GM18867 (cell line): Measurements from ENCODE around the gene NRXN3.

Source experiments
- ATAC-seq: cut with Tn5 transposase; IDR thresholded peaks from one replicate; pipeline ENCODE4 v1.9.1; 2021; ENCODE audit warnings: mild to moderate bottlenecking, moderate library complexity; ENCODE audit not compliant: unreplicated experiment

The NRXN3 gene

GRCh38 chr14:79630288-79630960 lies 1460.3 kb downstream of the NRXN3 start:
- no peak for ATAC-seq

GRCh38 chr14:79631276-79631675 lies 1461.1 kb downstream of the NRXN3 start:
- ATAC-seq, result no peak

- no peak for ATAC-seq
Observed at GRCh38 chr14:79638672-79639266, 1468.6 kb downstream of the NRXN3 start.

GRCh38 chr14:79639613-79640012 lies 1469.4 kb downstream of the NRXN3 start:
- no peak for ATAC-seq

GRCh38 chr14:79641371-79641770 lies 1471.2 kb downstream of the NRXN3 start:
- ATAC-seq, result no peak

DNA sequence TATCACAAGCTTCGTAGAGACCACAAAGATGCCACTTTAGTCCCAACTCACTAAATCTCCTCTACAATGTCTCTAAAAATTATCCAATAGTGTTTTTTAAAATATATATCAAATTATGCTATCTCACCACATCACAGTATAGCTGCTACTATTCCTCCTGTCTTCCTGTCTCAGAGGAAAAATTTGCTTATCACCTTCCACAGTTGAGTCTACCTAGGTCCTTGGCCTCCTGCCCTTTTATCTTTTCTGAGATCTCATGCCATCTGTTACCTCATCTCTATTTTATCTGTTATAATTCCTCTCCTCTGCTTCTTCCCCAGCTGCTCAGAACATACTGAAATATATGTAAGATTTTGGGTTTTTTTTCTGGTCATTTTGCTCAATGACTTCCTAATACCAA lies 1473.0 kb downstream of the NRXN3 start:
- no peak for ATAC-seq

GRCh38 chr14:79645753-79646362 lies 1475.7 kb downstream of the NRXN3 start:
- no peak for ATAC-seq

GRCh38 chr14:79649856-79650255 lies 1479.7 kb downstream of the NRXN3 start:
- no peak for ATAC-seq

DNA sequence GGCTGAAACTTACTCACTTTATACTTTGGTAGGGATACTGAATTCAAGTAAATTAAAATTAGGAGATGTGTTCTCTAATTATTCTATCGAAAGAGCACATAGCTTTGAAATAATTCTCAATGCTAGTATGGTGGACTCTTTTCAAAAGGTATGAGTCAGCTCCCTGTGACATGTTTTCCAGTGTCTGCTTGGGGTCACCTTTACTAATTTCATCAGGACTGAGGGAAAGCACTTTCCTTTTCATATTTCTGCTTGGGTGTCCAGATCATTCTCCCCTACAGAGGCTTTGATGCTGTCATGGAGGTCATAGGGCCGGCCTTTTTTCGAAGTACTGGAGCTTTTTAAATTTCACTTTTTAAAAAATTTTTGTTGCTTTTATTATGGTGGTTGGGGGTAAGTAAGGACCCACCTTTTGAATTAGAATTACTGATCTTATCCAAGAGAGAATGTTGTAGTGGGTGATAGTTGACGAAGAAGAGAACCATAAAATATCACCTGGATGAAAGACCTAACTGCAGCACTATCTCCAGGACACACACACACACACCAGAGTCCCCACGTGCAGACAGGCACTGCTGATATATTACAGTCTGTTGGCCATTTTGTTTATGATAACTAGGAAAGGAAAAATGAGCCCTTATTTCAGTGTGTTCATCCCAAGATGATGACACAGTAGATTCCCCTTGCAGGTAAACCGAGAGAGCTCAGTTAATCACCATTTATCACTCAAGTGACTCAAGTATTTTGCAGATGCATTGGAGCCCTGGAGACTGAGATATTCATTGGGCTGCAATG lies 1482.5 kb downstream of the NRXN3 start:
- no peak for ATAC-seq

DNA sequence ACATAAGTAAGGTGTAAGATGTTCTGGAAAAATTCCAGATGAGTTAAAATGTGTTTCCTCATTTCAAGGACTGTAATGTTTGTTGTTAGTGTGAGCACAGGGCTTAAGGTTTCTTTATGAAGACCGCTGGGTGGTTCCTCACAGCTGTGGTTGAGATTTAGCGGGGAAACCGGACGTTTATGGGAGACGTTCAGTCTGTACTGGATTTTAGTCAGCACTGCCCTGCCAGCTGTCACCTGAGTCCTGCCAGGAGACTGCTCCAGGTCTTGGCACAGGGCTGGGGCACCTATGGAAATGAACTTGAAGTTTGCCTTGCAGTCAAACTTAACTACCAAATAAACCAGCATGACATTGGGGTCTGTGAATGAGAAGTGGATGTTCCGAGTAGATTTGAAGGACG lies 1485.9 kb downstream of the NRXN3 start:
- no peak for ATAC-seq

DNA sequence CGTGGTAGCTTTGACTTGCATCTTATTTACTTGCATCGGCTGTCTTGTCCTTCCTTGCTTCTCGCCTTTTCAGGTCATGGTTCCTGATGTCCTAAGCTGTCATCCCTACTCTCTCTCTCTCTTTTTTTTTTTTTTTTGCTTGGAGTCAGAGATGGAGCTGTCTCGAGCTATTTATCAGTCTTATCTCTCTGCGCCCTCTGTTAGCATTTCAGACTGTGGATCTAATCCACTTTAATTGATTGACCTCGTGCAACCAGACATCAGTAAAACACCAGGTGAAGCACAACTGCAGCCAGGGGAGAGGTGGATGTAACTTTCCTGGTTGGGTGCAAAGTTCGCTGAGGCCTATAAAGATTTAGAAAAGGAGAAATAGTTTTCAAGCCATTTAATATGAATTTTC lies 1486.3 kb downstream of the NRXN3 start:
- no peak for ATAC-seq

DNA sequence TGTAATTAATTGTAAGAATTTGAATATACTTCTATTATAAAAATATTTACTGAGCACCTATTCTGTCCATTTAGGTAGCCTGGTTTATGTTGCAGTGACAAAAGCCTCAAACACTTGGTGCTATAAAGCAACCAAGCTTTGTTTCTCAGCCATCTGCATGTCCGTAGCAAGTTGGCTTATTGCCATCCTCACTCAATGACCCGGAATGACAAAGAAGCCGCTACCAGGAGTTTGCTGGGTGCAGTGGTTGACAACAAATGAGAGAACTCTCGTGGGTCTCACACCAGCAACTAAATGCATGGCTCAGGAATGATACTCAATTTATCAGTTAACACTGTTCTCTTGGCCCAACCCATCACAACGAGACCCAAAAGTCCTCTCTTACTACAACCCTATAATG lies 1488.0 kb downstream of the NRXN3 start:
- ATAC-seq, result no peak

GRCh38 chr14:79658769-79659168 lies 1488.6 kb downstream of the NRXN3 start:
- ATAC-seq, result no peak

GRCh38 chr14:79660053-79660939 lies 1490.1 kb downstream of the NRXN3 start:
- ATAC-seq, result no peak

- ATAC-seq, result no peak
Observed at GRCh38 chr14:79661752-79662151, 1491.6 kb downstream of the NRXN3 start.

DNA sequence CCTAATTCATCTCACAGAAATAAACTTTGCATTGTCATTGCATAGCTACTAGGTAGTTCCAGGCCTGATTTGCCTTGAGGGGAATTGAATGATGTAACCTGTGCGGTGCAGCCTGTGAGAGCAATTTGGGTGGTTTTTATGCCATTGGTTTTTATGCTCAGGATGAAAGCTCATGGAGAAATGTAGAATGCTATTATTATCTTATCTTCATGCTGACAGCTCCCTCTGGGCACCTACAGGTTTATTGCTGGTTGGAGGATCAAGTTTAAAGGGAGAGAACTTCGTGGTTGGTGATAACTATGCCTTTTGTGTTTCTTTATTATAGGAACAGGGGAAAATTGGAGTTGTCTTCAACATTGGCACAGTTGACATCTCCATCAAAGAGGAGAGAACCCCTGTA lies 1493.3 kb downstream of the NRXN3 start:
- ATAC-seq, result no peak

GRCh38 chr14:79665556-79665955 lies 1495.4 kb downstream of the NRXN3 start:
- no peak for ATAC-seq

DNA sequence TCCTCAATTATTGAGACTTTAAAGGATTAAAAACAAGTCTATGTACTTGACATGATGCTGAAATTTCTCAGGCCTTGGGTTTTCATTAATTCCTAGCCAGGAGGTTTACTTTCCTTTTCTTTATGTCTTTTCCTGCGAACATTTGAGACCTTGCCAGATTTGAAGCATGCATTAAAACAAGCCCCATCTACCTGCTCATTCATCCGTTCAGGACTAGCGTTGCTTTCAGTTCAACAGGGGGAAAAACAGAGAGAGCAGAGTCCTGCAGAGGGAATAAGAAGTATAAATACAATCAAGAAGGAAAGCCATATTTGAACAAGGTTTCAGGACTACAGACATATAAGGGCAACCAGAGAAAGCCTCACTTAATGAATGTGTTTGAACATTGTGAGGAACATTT lies 1498.8 kb downstream of the NRXN3 start:
- no peak for ATAC-seq

DNA sequence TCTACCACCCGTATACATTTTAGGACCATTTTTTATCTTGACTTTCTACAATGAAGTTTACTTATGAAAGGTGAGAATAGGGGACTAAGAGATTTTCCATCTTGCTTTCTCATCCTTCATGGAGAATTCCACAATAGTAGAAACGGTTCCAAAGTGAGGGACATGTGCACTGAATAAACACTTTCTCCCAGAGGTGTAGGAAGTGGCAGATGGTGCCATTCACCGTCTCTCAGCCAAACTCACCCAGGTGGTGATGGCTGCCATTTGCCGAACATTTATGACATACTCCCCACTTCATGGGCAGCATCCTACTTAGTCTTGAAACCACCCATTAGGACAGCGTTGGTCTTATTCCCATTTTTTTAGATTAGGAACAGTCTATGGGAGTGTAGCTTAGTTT lies 1500.6 kb downstream of the NRXN3 start:
- ATAC-seq, result no peak

DNA sequence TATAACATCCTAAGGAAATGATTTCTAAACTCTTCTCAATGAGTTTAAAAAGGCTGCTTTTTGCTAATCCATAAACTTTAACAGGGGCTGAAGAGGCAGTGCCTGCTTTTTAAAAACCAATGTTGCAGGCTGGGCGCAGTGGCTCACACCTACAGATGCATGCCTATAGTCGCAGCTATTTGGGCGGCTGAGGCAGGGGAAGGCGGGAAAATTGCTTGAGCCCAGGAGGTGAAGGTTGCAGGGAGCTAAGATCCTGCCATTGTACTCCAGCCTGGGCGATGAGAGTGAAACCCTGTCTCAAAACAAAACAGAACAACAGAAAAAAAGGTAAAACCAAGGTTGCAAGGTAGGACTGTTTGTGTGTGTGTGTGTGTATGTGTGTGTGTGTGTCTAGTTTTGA lies 1509.9 kb downstream of the NRXN3 start:
- ATAC-seq, result no peak

GRCh38 chr14:79686196-79686595 lies 1516.0 kb downstream of the NRXN3 start:
- no peak for ATAC-seq
